Prostate gland (tissue), 2 donors: ENCODE measurements around the gene TTBK1.

Source experiments
- CTCF ChIP-seq, 4 experiments: fragments of 200-600 bp in 2 of 4; fragments of 450-650 bp in 2 of 4; sonication (generic) in 2 of 4; IDR thresholded peaks; 1 replicate in 3 of 4; 2 replicates in 1 of 4; pipeline ENCODE4 v1.5.1; 2016 to 2019; ENCODE audit warnings: antibody characterized with exemption in 4 of 4, mild to moderate bottlenecking in 2 of 4, moderate library complexity in 2 of 4
- POLR2A ChIP-seq: fragments of 450-650 bp; IDR thresholded peaks from one replicate; pipeline ENCODE4 v1.6.1; 2016; ENCODE audit warnings: antibody characterized with exemption, mild to moderate bottlenecking
- POLR2AphosphoS5 ChIP-seq: sonication (generic); formaldehyde crosslinking; IDR thresholded peaks from one replicate; pipeline ENCODE4 v1.6.1; 2017; ENCODE audit warnings: antibody characterized with exemption

- no peak for TF ChIP-seq CTCF (IDR thresholded peaks at IDR 0.05)
- no peak for TF ChIP-seq POLR2A
- no peak for TF ChIP-seq POLR2AphosphoS5
Measured at GRCh38 chr6:43295456-43295855, 52.2 kb downstream of the TTBK1 start.
